Adrenal gland (tissue), 12 donors: ENCODE data around the gene CLEC17A. TPM values are rescaled to one million over a fixed set of nuclear protein-coding genes. Genes with fewer than 3 reads are reported as not detected.

Experiments
- DNase-seq, 7 donors: peaks; one replicate each; pipeline ENCODE4 v3.0.0-alpha.2; 2019 to 2020
- H3K27ac ChIP-seq, 5 donors: fragments of 200-600 bp; sonication (generic) in 4 of 5; 1 replicate in 3 of 5; 2 replicates in 2 of 5; pipeline versions ENCODE4 v1.5.1 to v1.8.0; 2016 to 2020; ENCODE audit warnings: mild to moderate bottlenecking in 1 of 5
- H3K27me3 ChIP-seq: fragments of 200-600 bp; 2 replicates; pipeline ENCODE4 v1.8.0; 2021
- H3K36me3 ChIP-seq, 2 donors: fragments of 200-600 bp; replicated peaks in 1 of 2; 1 replicate in 1 of 2; 2 replicates in 1 of 2; pipeline versions ENCODE4 v1.5.1 to v1.8.0; 2018 to 2022
- H3K4me1 ChIP-seq, 2 donors: fragments of 200-600 bp; replicated peaks in 1 of 2; 1 replicate in 1 of 2; 2 replicates in 1 of 2; pipeline versions ENCODE4 v1.5.1 to v1.8.0; 2018 to 2021
- H3K4me3 ChIP-seq, 4 donors: fragments of 200-600 bp; sonication (generic) in 3 of 4; one replicate each; pipeline ENCODE4 v1.5.1; 2016 to 2018
- H3K9me3 ChIP-seq, 3 donors: fragments of 200-600 bp; sonication (generic) in 1 of 3; replicated peaks in 1 of 3; 1 replicate in 2 of 3; 2 replicates in 1 of 3; pipeline versions ENCODE4 v1.5.1 to v1.8.0; 2016 to 2021
- POLR2A ChIP-seq, 2 donors: fragments of 450-650 bp; IDR thresholded peaks; one replicate each; pipeline ENCODE4 v1.6.1; 2017; ENCODE audit warnings: antibody characterized with exemption in 2 of 2, mild to moderate bottlenecking in 2 of 2, moderate library complexity in 1 of 2
- WGBS, 4 donors: extraction: QIAGEN DNeasy Blood & Tissue Kit in 2 of 4; methylation state at CpG; one replicate each; pipeline versions ENCODE4 v1.1.5 to v1.1.7; 2013 to 2017; 5-methylcytosine and 5-hydroxymethylcytosine counted together
- intact Hi-C, 2 donors: fragments of 100-400 bp; cut with DNase I; formaldehyde crosslinking; loops; one replicate each; pipeline versions ENCODE4 v1.14.1 to v1.15.0; 2022 to 2023
- polyA plus RNA-seq, 3 donors: library from polyadenylated mRNA; stranded (reverse); fragments of 200-250 nt in 2 of 3; fragments of 350-450 nt in 1 of 3; fragmentation: Illumina TruSeq in 1 of 3; extraction: RNeasy Lipid Tissue Mini Kit (QIAGEN cat#74804) in 1 of 3; gene quantifications; one replicate each; pipeline ENCODE4 v1.2.3, GENCODE V29; 2013 to 2014
- total RNA-seq, 9 donors: library from RNA; depleted of rRNA in 4 of 9; stranded (reverse); fragments of >200 nt in 4 of 9; fragments of 120-200 nt in 1 of 9; fragmentation: NEBNext Ultra II Directional in 1 of 9; extraction: Animal tissue kit (Norgen Biotek cat#: 25700) in 1 of 9; gene quantifications; one replicate each; pipeline versions ENCODE4 v1.1.0 to v1.2.4, GENCODE V29; 2013 to 2023
- TF ChIP-seq, protein P1 (sequence below), 6 experiments: fragments of 450-650 bp in 4 of 6; fragments of 200-600 bp in 2 of 6; sonication (generic) in 1 of 6; IDR thresholded peaks; 1 replicate in 5 of 6; 2 replicates in 1 of 6; pipeline versions ENCODE4 v1.5.1 to v1.8.0; 2016 to 2021; ENCODE audit warnings: antibody characterized with exemption in 6 of 6, mild to moderate bottlenecking in 2 of 6, moderate library complexity in 1 of 6
- donor health status: healthy with polysubstance abuse.
- donor health status: Bipolar disorder and iron deficiency.
- donor health status: DM: yes; HTN: yes; CAD: no.
- donor health status: DM: no; HTN: no; CAD: no.
- donor health status: DM: no; HTN: no; CAD: no.
- donor health status: DM: yes; HTN: yes; CAD: no.

The CLEC17A gene
- total and polyA plus RNA-seq, 12 donors = 0.03 to 0.16 TPM; not detected in 10

DNA sequence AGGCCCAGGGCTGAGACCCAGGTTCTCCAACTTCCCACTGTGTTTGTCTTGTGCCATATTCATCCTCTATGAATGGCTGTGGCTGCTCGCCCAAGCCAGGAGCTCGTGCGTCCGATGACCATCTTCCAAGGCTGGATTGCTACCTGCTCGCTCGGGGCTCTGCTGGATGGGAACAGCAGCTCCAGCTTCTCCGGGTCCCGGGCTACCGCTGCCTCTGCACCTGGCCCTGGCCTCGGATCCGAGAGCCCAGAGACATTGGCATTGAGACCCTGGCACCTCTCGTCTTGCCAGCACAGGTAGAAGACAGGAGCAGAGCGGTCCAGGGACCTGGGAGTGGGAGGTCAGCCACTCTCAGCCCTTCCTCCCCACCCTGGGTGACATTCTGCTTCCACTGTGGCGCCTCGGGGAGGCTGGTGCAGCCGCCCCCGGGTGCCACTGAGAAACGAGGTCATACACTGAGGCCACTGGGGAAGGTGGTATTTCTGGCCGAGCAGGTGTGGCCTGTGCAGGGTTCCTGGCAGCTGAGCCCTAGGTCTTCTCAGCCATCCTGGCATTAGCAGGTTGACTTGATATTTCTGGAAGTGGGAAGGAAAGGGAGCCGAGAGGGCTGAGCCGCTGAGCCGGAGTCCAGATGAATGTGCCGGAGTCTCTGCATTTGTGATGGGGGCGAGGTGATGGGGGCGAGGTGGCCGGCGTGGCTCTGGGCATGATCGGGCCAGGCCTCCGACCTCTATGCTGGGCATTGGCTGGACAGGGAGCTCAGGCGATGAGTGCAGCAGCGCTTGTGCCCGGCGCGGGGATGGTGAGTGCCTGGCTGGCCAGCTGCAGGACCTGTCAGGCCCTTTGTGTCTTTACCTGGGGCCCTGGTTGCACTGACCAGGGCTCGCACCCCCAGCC, 29.6 kb upstream of the CLEC17A start:
- 84 to 92% (median 89%) methylated on average over 19 to 35 of the region's 35 CpGs for WGBS, 4 donors
- no peak overlapping the region for H3K4me3 ChIP-seq
- peaks cover 24 to 51% of the 10 kb centered on the region in 2 donors for H3K4me1 ChIP-seq
- no peak for DNase-seq
- intact Hi-C loops = no loop called here
- peaks cover 0 to 9% of the 10 kb centered on the region in 2 donors for H3K36me3 ChIP-seq
- H3K27ac ChIP-seq = peak overlapping the region in 3 of 5 donors; percentile 51 to 82 (median 52)
- TF ChIP-seq POLR2A (IDR thresholded peaks at IDR 0.05) = no peak
- TF ChIP-seq, protein P1, sequence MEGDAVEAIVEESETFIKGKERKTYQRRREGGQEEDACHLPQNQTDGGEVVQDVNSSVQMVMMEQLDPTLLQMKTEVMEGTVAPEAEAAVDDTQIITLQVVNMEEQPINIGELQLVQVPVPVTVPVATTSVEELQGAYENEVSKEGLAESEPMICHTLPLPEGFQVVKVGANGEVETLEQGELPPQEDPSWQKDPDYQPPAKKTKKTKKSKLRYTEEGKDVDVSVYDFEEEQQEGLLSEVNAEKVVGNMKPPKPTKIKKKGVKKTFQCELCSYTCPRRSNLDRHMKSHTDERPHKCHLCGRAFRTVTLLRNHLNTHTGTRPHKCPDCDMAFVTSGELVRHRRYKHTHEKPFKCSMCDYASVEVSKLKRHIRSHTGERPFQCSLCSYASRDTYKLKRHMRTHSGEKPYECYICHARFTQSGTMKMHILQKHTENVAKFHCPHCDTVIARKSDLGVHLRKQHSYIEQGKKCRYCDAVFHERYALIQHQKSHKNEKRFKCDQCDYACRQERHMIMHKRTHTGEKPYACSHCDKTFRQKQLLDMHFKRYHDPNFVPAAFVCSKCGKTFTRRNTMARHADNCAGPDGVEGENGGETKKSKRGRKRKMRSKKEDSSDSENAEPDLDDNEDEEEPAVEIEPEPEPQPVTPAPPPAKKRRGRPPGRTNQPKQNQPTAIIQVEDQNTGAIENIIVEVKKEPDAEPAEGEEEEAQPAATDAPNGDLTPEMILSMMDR (IDR thresholded peaks at IDR 0.05) = no peak
- H3K9me3 ChIP-seq = no peaks in the 10 kb centered on the region
- no peaks in the 10 kb centered on the region for H3K27me3 ChIP-seq

DNA sequence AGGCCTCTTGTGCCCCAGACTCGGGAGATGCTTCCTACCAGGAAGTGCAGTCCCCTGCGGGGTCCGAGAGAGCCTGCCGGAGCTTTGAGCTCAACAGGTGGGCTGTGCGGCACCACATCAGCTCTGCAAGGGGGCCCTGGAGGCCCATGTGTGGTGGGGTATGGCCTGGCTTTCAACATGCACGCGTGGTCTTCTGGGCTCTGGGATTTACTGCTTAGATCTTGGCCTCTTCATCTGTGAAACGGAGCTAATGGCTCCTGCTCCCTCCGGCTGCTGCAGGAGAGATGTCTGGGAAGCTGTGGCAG, 29.0 kb upstream of the CLEC17A start:
- DNase-seq = no peak
- Histone ChIP-seq H3K36me3 (peaks cover 0 to 6% of the 10 kb centered on the region in 2 donors), H3K4me1 (peaks cover 24 to 51% of the 10 kb centered on the region in 2 donors), H3K27ac (peak overlapping the region in 3 of 5 donors; percentile 4 to 57 (median 51)), H3K4me3 (no peak overlapping the region), H3K9me3 (no peaks in the 10 kb centered on the region), H3K27me3 (no peaks in the 10 kb centered on the region)
- 61 to 82% (median 80%) methylated on average over 4 to 9 of the region's 9 CpGs for WGBS, 4 donors
- intact Hi-C loops = no loop called here
- TF ChIP-seq, protein P1 (IDR thresholded peaks at IDR 0.05) = no peak
- TF ChIP-seq POLR2A (IDR thresholded peaks at IDR 0.05) = no peak

DNA sequence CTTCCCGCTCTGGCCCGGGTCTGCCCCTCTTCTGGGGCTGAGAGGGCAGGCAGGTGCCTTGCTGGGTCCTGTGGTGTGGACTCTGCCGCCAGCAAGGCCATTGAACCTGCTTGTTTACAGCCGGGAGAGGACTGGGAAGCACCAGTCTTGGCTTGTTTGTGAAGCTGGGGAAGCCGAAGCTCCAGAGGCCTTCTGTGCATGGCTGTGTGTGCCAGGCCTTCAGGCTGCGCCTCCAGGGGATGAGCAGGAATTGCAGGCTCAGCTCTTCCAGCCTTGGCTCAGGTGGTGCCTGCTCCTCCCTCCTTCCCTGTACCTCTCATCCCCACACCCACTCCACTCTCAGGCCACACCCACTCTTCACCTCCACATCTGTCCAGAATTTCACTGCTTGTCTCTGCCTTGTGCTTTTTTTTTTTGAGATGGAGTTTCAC, 28.5 kb upstream of the CLEC17A start:
- DNase-seq = peak in 3 of 7 donors; percentile 55 to 61 (median 57)
- Histone ChIP-seq H3K36me3 (peaks cover 0 to under 1% of the 10 kb centered on the region in 2 donors), H3K4me1 (peaks cover 24 to 51% of the 10 kb centered on the region in 2 donors), H3K27me3 (no peaks in the 10 kb centered on the region), H3K4me3 (no peak overlapping the region), H3K9me3 (no peaks in the 10 kb centered on the region), H3K27ac (peak overlapping the region in 3 of 5 donors; percentile 4 to 57 (median 51))
- TF ChIP-seq, protein P1 (IDR thresholded peaks at IDR 0.05) = peak in 3 of 6 experiments; percentile 19 to 42 (median 27)
- TF ChIP-seq POLR2A (IDR thresholded peaks at IDR 0.05) = no peak
- 44 to 75% (median 61%) methylated on average over 1 to 6 of the region's 6 CpGs for WGBS, 4 donors
- intact Hi-C loops = no loop called here

GRCh38 chr19:14555918-14556661, 26.8 kb upstream of the CLEC17A start:
- no peak overlapping the region for H3K4me3 ChIP-seq
- 68 to 77% (median 71%) methylated on average over 12 of the region's 12 CpGs for WGBS, 4 donors
- H3K27me3 ChIP-seq = no peaks in the 10 kb centered on the region
- H3K27ac ChIP-seq = peak overlapping the region in 3 of 5 donors; percentile 0 to 67 (median 43)
- TF ChIP-seq, protein P1 (IDR thresholded peaks at IDR 0.05) = no peak
- peaks cover 31 to 53% of the 10 kb centered on the region in 2 donors for H3K4me1 ChIP-seq
- no peak for DNase-seq
- H3K36me3 ChIP-seq = no peaks in the 10 kb centered on the region
- no peaks in the 10 kb centered on the region for H3K9me3 ChIP-seq
- intact Hi-C loops = no loop called here
